GM23248 (cell line): ENCODE data around the gene FAM180B. TPM values are rescaled to one million over a fixed set of nuclear protein-coding genes. Genes with fewer than 3 reads are reported as not detected.

Source experiments
- DNase-seq: peaks from one replicate; pipeline ENCODE4 v3.0.0-alpha.2; 2015
- H2AFZ ChIP-seq: fragments of 200-600 bp; sonication (generic); 2 replicates; pipeline ENCODE4 v1.6.1; 2016; ENCODE audit warnings: antibody characterized with exemption
- H3F3A ChIP-seq: fragments of 200-600 bp; sonication (generic); 2 replicates; pipeline ENCODE4 v1.6.1; 2016; ENCODE audit warnings: mild to moderate bottlenecking, antibody characterized with exemption, mixed run types; ENCODE audit not compliant: insufficient read depth
- H3K27ac ChIP-seq: fragments of 200-600 bp; sonication (generic); 2 replicates; pipeline ENCODE4 v1.5.1; 2016; ENCODE audit warnings: mild to moderate bottlenecking
- H3K27me3 ChIP-seq: fragments of 200-600 bp; sonication (generic); replicated peaks from 2 replicates; pipeline ENCODE4 v1.6.1; 2016; ENCODE audit warnings: mild to moderate bottlenecking; ENCODE audit not compliant: insufficient read depth
- H3K36me3 ChIP-seq: fragments of 200-600 bp; sonication (generic); 2 replicates; pipeline ENCODE4 v1.6.1; 2016; ENCODE audit warnings: low read depth, mild to moderate bottlenecking
- H3K4me1 ChIP-seq: fragments of 200-600 bp; sonication (generic); 2 replicates; pipeline ENCODE4 v1.6.1; 2016; ENCODE audit warnings: mild to moderate bottlenecking; ENCODE audit not compliant: insufficient read depth
- H3K4me2 ChIP-seq: fragments of 200-600 bp; sonication (generic); one replicate; pipeline ENCODE4 v1.6.1; 2016; ENCODE audit warnings: mild to moderate bottlenecking; ENCODE audit not compliant: unreplicated experiment
- H3K4me3 ChIP-seq: fragments of 200-600 bp; sonication (generic); 2 replicates; pipeline ENCODE4 v1.5.1; 2016; ENCODE audit warnings: mild to moderate bottlenecking
- H3K79me2 ChIP-seq: fragments of 200-600 bp; sonication (generic); 2 replicates; pipeline ENCODE4 v1.6.1; 2016; ENCODE audit warnings: mild to moderate bottlenecking; ENCODE audit not compliant: insufficient read depth
- H3K9ac ChIP-seq: fragments of 200-600 bp; sonication (generic); 2 replicates; pipeline ENCODE4 v1.6.1; 2016; ENCODE audit warnings: mild to moderate bottlenecking
- H3K9me2 ChIP-seq: fragments of 200-600 bp; sonication (generic); 2 replicates; pipeline ENCODE4 v1.6.1; 2016; ENCODE audit warnings: mixed run types, mild to moderate bottlenecking, moderate library complexity; ENCODE audit not compliant: insufficient read depth
- H3K9me3 ChIP-seq: fragments of 200-600 bp; sonication (generic); one replicate; pipeline ENCODE4 v1.6.1; 2017; ENCODE audit warnings: low read depth
- H4K20me1 ChIP-seq: fragments of 200-600 bp; sonication (generic); 2 replicates; pipeline ENCODE4 v1.6.0; 2016; ENCODE audit not compliant: insufficient read depth
- EZH2 ChIP-seq: fragments of 200-600 bp; sonication (generic); IDR thresholded peaks from 2 replicates; pipeline ENCODE4 v1.6.1; 2018; ENCODE audit warnings: antibody characterized with exemption, mild to moderate bottlenecking; ENCODE audit not compliant: insufficient read depth, poor library complexity, severe bottlenecking
- EZH2phosphoT487 ChIP-seq: fragments of 200-600 bp; sonication (generic); IDR thresholded peaks from 2 replicates; pipeline ENCODE4 v1.6.1; 2018; ENCODE audit warnings: antibody characterized with exemption, moderate library complexity, mild to moderate bottlenecking, low read depth; ENCODE audit not compliant: insufficient read depth
- WGBS, 2 experiments: methylation state at CpG; one replicate each; pipeline ENCODE4 v1.1.6; 2015 to 2017; ENCODE audit warnings: low lambda C conversion rate in 2 of 2, low coverage in 1 of 2; ENCODE audit errors: missing lambda C conversion rate in 2 of 2; 5-methylcytosine and 5-hydroxymethylcytosine counted together
- in situ Hi-C: fragments of 300-500 bp; cut with MboI; formaldehyde crosslinking; loops from 2 replicates; pipeline ENCODE4 v1.15.0; 2020
- polyA plus RNA-seq: library from polyadenylated mRNA; unstranded; fragments of >200 nt; fragmentation: Nextera tagmentation; extraction: Ambion mirVana; gene quantifications from 2 replicates; pipeline ENCODE4 v1.2.1, GENCODE V29; 2016
- total RNA-seq: library from RNA; depleted of rRNA; stranded (reverse); fragments of >200 nt; shearing (Covaris generic); gene quantifications from 2 replicates; pipeline ENCODE4 v1.2.3, GENCODE V29; 2014

Gene FAM180B
- total and polyA plus RNA-seq, 2 experiments from 2014 or later, result not detected

GRCh38 chr11:47603295-47603694 lies 16.8 kb downstream of the FAM180B start:
- Histone ChIP-seq H2AFZ (no peak overlapping the region), H3K9ac (no peak overlapping the region), H3K9me2 (no peaks in the 10 kb centered on the region), H3F3A (peaks cover 23% of the 10 kb centered on the region), H3K4me1 (peaks cover 29% of the 10 kb centered on the region), H3K27me3 (no peaks in the 10 kb centered on the region), H4K20me1 (no peaks in the 10 kb centered on the region), H3K27ac (no peak overlapping the region), H3K4me3 (no peak overlapping the region), H3K36me3 (no peaks in the 10 kb centered on the region), H3K9me3 (no peaks in the 10 kb centered on the region), H3K79me2 (no peaks in the 10 kb centered on the region), H3K4me2 (no peak overlapping the region)
- whole genome bisulfite sequencing, 2 experiments, result 47 to 50% methylated on average over 4 of the region's 4 CpGs
- DNase-seq, result peak; percentile 55
- in situ Hi-C loops, result no loop called here
- no peak for TF ChIP-seq EZH2
- TF ChIP-seq EZH2phosphoT487, result no peak

- peaks cover 26% of the 10 kb centered on the region for H3F3A ChIP-seq
- H3K27me3 ChIP-seq, result no peaks in the 10 kb centered on the region
- H3K9ac ChIP-seq, result no peak overlapping the region
- TF ChIP-seq EZH2, result no peak
- no peak for TF ChIP-seq EZH2phosphoT487
- H3K79me2 ChIP-seq, result no peaks in the 10 kb centered on the region
- H3K9me2 ChIP-seq, result no peaks in the 10 kb centered on the region
- DNase-seq, result no peak
- WGBS, 2 experiments, result 100% methylated on average over 3 of the region's 3 CpGs
- no peaks in the 10 kb centered on the region for H3K36me3 ChIP-seq
- in situ Hi-C loops, result no loop called here
- H3K4me2 ChIP-seq, result no peak overlapping the region
- H3K27ac ChIP-seq, result no peak overlapping the region
- peaks cover 31% of the 10 kb centered on the region for H3K4me1 ChIP-seq
- H3K9me3 ChIP-seq, result no peaks in the 10 kb centered on the region
- H2AFZ ChIP-seq, result no peak overlapping the region
- H4K20me1 ChIP-seq, result no peaks in the 10 kb centered on the region
- H3K4me3 ChIP-seq, result no peak overlapping the region
These were observed 19.4 kb downstream of the FAM180B start for GRCh38 chr11:47605921-47606320.

GRCh38 chr11:47606731-47607130 lies 20.3 kb downstream of the FAM180B start:
- in situ Hi-C loops, result no loop called here
- Histone ChIP-seq H3K27me3 (no peaks in the 10 kb centered on the region), H3K27ac (peak overlapping the region; percentile 70), H3K4me3 (no peak overlapping the region), H4K20me1 (no peaks in the 10 kb centered on the region), H3F3A (peaks cover 26% of the 10 kb centered on the region), H3K9ac (peak overlapping the region; percentile 28; the same call in 1 of the 2 replicates), H3K36me3 (no peaks in the 10 kb centered on the region), H3K9me2 (no peaks in the 10 kb centered on the region), H3K9me3 (no peaks in the 10 kb centered on the region), H3K4me2 (peak overlapping the region; percentile 76), H3K79me2 (no peaks in the 10 kb centered on the region), H2AFZ (peak overlapping the region; percentile 1; the same call in 1 of the 2 replicates), H3K4me1 (peaks cover 31% of the 10 kb centered on the region)
- 7 to 13% methylated on average over 5 of the region's 5 CpGs for WGBS, 2 experiments
- DNase-seq, result peak; percentile 74
- TF ChIP-seq EZH2 (no peak), EZH2phosphoT487 (no peak)

GRCh38 chr11:47607380-47607779 lies 20.9 kb downstream of the FAM180B start:
- Histone ChIP-seq H3K27me3 (no peaks in the 10 kb centered on the region), H3K4me2 (peak overlapping the region; percentile 76), H2AFZ (no peak overlapping the region; the same call in 1 of the 2 replicates), H3K4me3 (peak overlapping the region; percentile 46), H4K20me1 (no peaks in the 10 kb centered on the region), H3K27ac (peak overlapping the region; percentile 70), H3K9ac (peak overlapping the region; percentile 28; the same call in 1 of the 2 replicates), H3F3A (peaks cover 26% of the 10 kb centered on the region), H3K4me1 (peaks cover 31% of the 10 kb centered on the region), H3K36me3 (no peaks in the 10 kb centered on the region), H3K9me3 (no peaks in the 10 kb centered on the region), H3K9me2 (no peaks in the 10 kb centered on the region), H3K79me2 (no peaks in the 10 kb centered on the region)
- no peak for TF ChIP-seq EZH2phosphoT487
- no peak for TF ChIP-seq EZH2
- in situ Hi-C loops, result no loop called here
- DNase-seq, result peak; percentile 96
- WGBS, 2 experiments, result 1 to 2% methylated on average over 7 of the region's 7 CpGs

GRCh38 chr11:47609675-47610074 lies 23.2 kb downstream of the FAM180B start:
- Histone ChIP-seq H4K20me1 (no peaks in the 10 kb centered on the region), H3K79me2 (no peaks in the 10 kb centered on the region), H3K4me3 (no peak overlapping the region), H2AFZ (no peak overlapping the region), H3K9me3 (no peaks in the 10 kb centered on the region), H3K27me3 (no peaks in the 10 kb centered on the region), H3K4me2 (no peak overlapping the region), H3K27ac (no peak overlapping the region), H3K36me3 (no peaks in the 10 kb centered on the region), H3K4me1 (peaks cover 23% of the 10 kb centered on the region), H3K9me2 (no peaks in the 10 kb centered on the region), H3K9ac (no peak overlapping the region), H3F3A (peaks cover 20% of the 10 kb centered on the region)
- no peak for DNase-seq
- in situ Hi-C loops, result no loop called here
- WGBS, 2 experiments, result 59 to 60% methylated on average over 3 of the region's 3 CpGs
- TF ChIP-seq EZH2phosphoT487 (no peak), EZH2 (no peak)
